H9 (cell line): ENCODE measurements around the gene SLCO2A1. TPM values are rescaled to one million over a fixed set of nuclear protein-coding genes. Genes with fewer than 3 reads are reported as not detected.

Experiments
- DNase-seq: peaks from one replicate; pipeline ENCODE4 v3.0.0-alpha.2; 2017
- H2AFZ ChIP-seq: one replicate; pipeline ENCODE4 v1.6.1; 2013; ENCODE audit warnings: mild to moderate bottlenecking, low read length, control low read depth, moderate library complexity
- H2AK5ac ChIP-seq: 2 replicates; pipeline ENCODE4 v1.6.1; 2013; ENCODE audit warnings: low read length, control low read depth, mixed read lengths; ENCODE audit not compliant: insufficient read length
- H2BK120ac ChIP-seq: one replicate; pipeline ENCODE4 v1.6.1; 2013; ENCODE audit warnings: low read depth, mild to moderate bottlenecking, low read length, control low read depth, inconsistent platforms; ENCODE audit not compliant: poor library complexity, severe bottlenecking
- H2BK12ac ChIP-seq: 2 replicates; pipeline ENCODE4 v1.6.1; 2013; ENCODE audit warnings: low read length, control low read depth, mixed read lengths, low read depth; ENCODE audit not compliant: insufficient read length
- H2BK15ac ChIP-seq: 2 replicates; pipeline ENCODE4 v1.6.1; 2013; ENCODE audit warnings: low read depth, low read length, control low read depth
- H2BK20ac ChIP-seq: one replicate; pipeline ENCODE4 v1.6.1; 2013; ENCODE audit warnings: low read depth, mild to moderate bottlenecking, low read length, control low read depth, inconsistent platforms; ENCODE audit not compliant: poor library complexity, severe bottlenecking
- H2BK5ac ChIP-seq: 2 replicates; pipeline ENCODE4 v1.6.1; 2013; ENCODE audit warnings: low read length, control low read depth, mixed read lengths; ENCODE audit not compliant: insufficient read length
- H3K14ac ChIP-seq: 2 replicates; pipeline ENCODE4 v1.6.1; 2013; ENCODE audit warnings: low read length, control low read depth; ENCODE audit not compliant: insufficient read depth
- H3K18ac ChIP-seq: 2 replicates; pipeline ENCODE4 v1.6.1; 2013; ENCODE audit warnings: low read depth, mild to moderate bottlenecking, mixed read lengths, low read length, control low read depth; ENCODE audit not compliant: insufficient read length
- H3K23ac ChIP-seq: 2 replicates; pipeline ENCODE4 v1.6.1; 2013; ENCODE audit warnings: low read length, control low read depth, mixed read lengths, low read depth; ENCODE audit not compliant: insufficient read length
- H3K23me2 ChIP-seq: 2 replicates; pipeline ENCODE4 v1.6.1; 2013; ENCODE audit warnings: low read depth, mild to moderate bottlenecking, mixed read lengths, low read length, control low read depth; ENCODE audit not compliant: insufficient read length, poor library complexity, severe bottlenecking
- H3K27ac ChIP-seq: 2 replicates; pipeline ENCODE4 v1.5.1; 2013; ENCODE audit warnings: low read length, control low read depth, mixed read lengths, low read depth; ENCODE audit not compliant: insufficient read length
- H3K27me3 ChIP-seq: 2 replicates; pipeline ENCODE4 v1.6.1; 2013; ENCODE audit warnings: low read length, control low read depth, inconsistent platforms; ENCODE audit not compliant: insufficient read depth
- H3K4ac ChIP-seq: 2 replicates; pipeline ENCODE4 v1.6.1; 2013; ENCODE audit warnings: low read depth, mild to moderate bottlenecking, control low read depth, inconsistent platforms, low read length, moderate library complexity
- H3K4me1 ChIP-seq: 2 replicates; pipeline ENCODE4 v1.6.1; 2013; ENCODE audit warnings: low read length, control low read depth, inconsistent platforms; ENCODE audit not compliant: insufficient read depth
- H3K4me2 ChIP-seq: 2 replicates; pipeline ENCODE4 v1.6.1; 2013; ENCODE audit warnings: low read length, control low read depth, mixed read lengths; ENCODE audit not compliant: insufficient read length, insufficient read depth
- H3K56ac ChIP-seq: 2 replicates; pipeline ENCODE4 v1.6.1; 2013; ENCODE audit warnings: low read depth, mild to moderate bottlenecking, mixed read lengths, low read length, control low read depth; ENCODE audit not compliant: insufficient read length
- H3K79me1 ChIP-seq: 2 replicates; pipeline ENCODE4 v1.6.1; 2013; ENCODE audit warnings: low read depth, mild to moderate bottlenecking, moderate library complexity, low read length, control low read depth, inconsistent platforms; ENCODE audit not compliant: insufficient read depth, poor library complexity, severe bottlenecking
- H3K79me2 ChIP-seq: 2 replicates; pipeline ENCODE4 v1.6.1; 2013; ENCODE audit warnings: low read length, control low read depth, inconsistent platforms; ENCODE audit not compliant: insufficient read depth
- H3K9ac ChIP-seq: 2 replicates; pipeline ENCODE4 v1.6.1; 2013; ENCODE audit warnings: low read length, control low read depth, mixed read lengths; ENCODE audit not compliant: insufficient read length; ENCODE audit errors: extremely low read depth
- H3K9me3 ChIP-seq: one replicate; pipeline ENCODE4 v1.6.1; 2013; ENCODE audit warnings: low read depth, low read length, inconsistent platforms; ENCODE audit not compliant: control insufficient read depth
- H3T11ph ChIP-seq: one replicate; pipeline ENCODE4 v1.6.1; 2013; ENCODE audit warnings: mild to moderate bottlenecking, low read length, control low read depth, inconsistent platforms
- H4K20me1 ChIP-seq: one replicate; pipeline ENCODE4 v1.6.1; 2013; ENCODE audit not compliant: control insufficient read depth, insufficient read length, insufficient read depth
- H4K5ac ChIP-seq: 2 replicates; pipeline ENCODE4 v1.6.1; 2013; ENCODE audit warnings: low read depth, mild to moderate bottlenecking, mixed read lengths, low read length, control low read depth; ENCODE audit not compliant: insufficient read length
- H4K8ac ChIP-seq: replicated peaks from 2 replicates; pipeline ENCODE4 v1.6.1; 2013; ENCODE audit warnings: low read length, control low read depth, mixed read lengths, low read depth; ENCODE audit not compliant: insufficient read length
- H4K91ac ChIP-seq: 2 replicates; pipeline ENCODE4 v1.6.1; 2013; ENCODE audit warnings: low read depth, mild to moderate bottlenecking, moderate library complexity, mixed read lengths, low read length, control low read depth; ENCODE audit not compliant: insufficient read length
- H3K27ac Mint-ChIP-seq, 3 experiments: 2 replicates in 2 of 3; 3 replicates in 1 of 3; pipeline ENCODE4 v1.8.0; 2020 to 2021; ENCODE audit warnings: mixed read lengths in 3 of 3, mild to moderate bottlenecking in 1 of 3, moderate library complexity in 1 of 3
- H3K27me3 Mint-ChIP-seq: 2 replicates; pipeline ENCODE4 v1.8.0; 2021; ENCODE audit warnings: low read depth, mild to moderate bottlenecking, moderate library complexity, mixed read lengths
- H3K36me3 Mint-ChIP-seq, 3 experiments: 2 replicates in 2 of 3; 3 replicates in 1 of 3; pipeline ENCODE4 v1.8.0; 2020 to 2021; ENCODE audit warnings: low read depth in 3 of 3, mixed read lengths in 3 of 3; ENCODE audit not compliant: insufficient read depth in 1 of 3
- H3K4me1 Mint-ChIP-seq, 2 experiments: 2 replicates each; pipeline ENCODE4 v1.8.0; 2020; ENCODE audit warnings: mixed read lengths in 2 of 2
- H3K4me3 Mint-ChIP-seq, 2 experiments: 2 replicates in 1 of 2; 3 replicates in 1 of 2; pipeline ENCODE4 v1.8.0; 2020 to 2021; ENCODE audit warnings: mild to moderate bottlenecking in 2 of 2, mixed read lengths in 2 of 2, moderate library complexity in 1 of 2
- H3K9me3 Mint-ChIP-seq, 2 experiments: 2 replicates in 1 of 2; 3 replicates in 1 of 2; pipeline ENCODE4 v1.8.0; 2020; ENCODE audit warnings: mild to moderate bottlenecking in 2 of 2, mixed read lengths in 2 of 2, moderate library complexity in 1 of 2
- CTCF ChIP-seq: fragments of 200-600 bp; sonication (generic); conservative IDR thresholded peaks from 3 replicates; pipeline ENCODE4 v1.8.0; 2021; ENCODE audit warnings: antibody characterized with exemption, mild to moderate bottlenecking
- WGBS: extraction: QIAGEN DNeasy Blood & Tissue Kit; methylation state at CpG from one replicate; pipeline ENCODE4 v1.1.7; 2013; ENCODE audit warnings: missing lambda C conversion rate, low lambda C conversion rate, mixed read lengths; ENCODE audit not compliant: insufficient read length; ENCODE audit errors: extremely low coverage; 5-methylcytosine and 5-hydroxymethylcytosine counted together
- total RNA-seq: library from RNA; stranded (reverse); gene quantifications from 2 replicates; pipeline ENCODE4 v1.2.1, GENCODE V29; 2021

Gene SLCO2A1
- total RNA-seq, 1 experiment from 2014 or later: 0.98 TPM

DNA sequence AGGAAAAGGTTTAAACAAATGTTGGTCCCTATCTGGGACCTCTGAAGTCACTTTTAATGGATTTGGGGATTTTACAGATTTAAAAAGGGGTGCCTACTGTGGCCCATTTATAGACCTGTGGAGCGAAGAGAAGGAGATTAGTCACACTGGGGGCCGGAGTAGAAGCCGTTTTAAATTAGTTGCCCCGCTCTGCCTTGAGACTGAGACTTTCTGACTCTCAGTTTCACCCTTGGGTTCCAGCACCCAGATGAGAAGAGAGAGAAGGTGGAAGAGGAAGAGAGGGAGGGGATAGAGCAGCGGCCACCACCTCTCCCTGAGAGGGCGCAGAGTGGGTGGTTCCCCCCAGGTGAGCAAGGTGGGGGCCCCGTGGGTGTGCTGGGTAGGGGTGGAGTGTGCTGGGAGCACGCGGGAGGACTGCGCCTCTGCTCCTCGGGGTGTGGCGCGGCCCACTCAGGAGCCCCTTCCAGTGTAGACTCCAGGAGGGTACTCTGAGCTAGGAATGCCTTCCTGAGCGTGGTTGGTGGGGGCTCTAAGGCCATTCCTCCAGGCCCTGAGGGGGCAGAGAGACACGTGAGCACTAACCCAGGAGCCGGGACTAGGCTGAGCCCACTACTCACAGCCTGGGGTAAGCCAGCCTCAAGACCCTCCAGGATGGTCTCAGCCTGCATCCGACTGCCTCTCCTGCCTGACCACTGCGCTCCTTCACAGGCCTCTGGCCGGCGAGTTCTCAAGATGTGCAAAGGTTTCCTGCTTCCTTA lies 101.4 kb downstream of the SLCO2A1 start:
- H3K9ac ChIP-seq: no peak overlapping the region
- no peak for TF ChIP-seq CTCF
- H3K9me3 Mint-ChIP-seq: no peaks in the 10 kb centered on the region; a peak in 1 of 5 replicates
- H3K4me3 Mint-ChIP-seq: peak overlapping the region; percentile 54 to 76
- no peaks in the 10 kb centered on the region for H3K79me1 ChIP-seq
- no peak overlapping the region for H3K18ac ChIP-seq
- no peak overlapping the region for H3K27ac Mint-ChIP-seq
- no peak for DNase-seq
- H3K56ac ChIP-seq: no peak overlapping the region
- H4K91ac ChIP-seq: no peak overlapping the region
- no peak overlapping the region for H2BK12ac ChIP-seq
- H4K5ac ChIP-seq: no peak overlapping the region
- no peaks in the 10 kb centered on the region; the same call in 1 of the 2 replicates for H3K27me3 ChIP-seq
- no peak overlapping the region for H2AK5ac ChIP-seq
- no CpG with 5 or more reads among the region's 20 CpGs for WGBS
- peaks cover 5% of the 10 kb centered on the region for H3K23me2 ChIP-seq
- H3K79me2 ChIP-seq: no peaks in the 10 kb centered on the region
- no peak overlapping the region for H2BK20ac ChIP-seq
- no peak overlapping the region for H2BK120ac ChIP-seq
- H3K9me3 ChIP-seq: no peaks in the 10 kb centered on the region
- H3K27ac ChIP-seq: no peak overlapping the region
- H4K20me1 ChIP-seq: no peaks in the 10 kb centered on the region
- H3K23ac ChIP-seq: no peak overlapping the region
- no peaks in the 10 kb centered on the region for H3K4me1 ChIP-seq
- peak overlapping the region; percentile 41 for H3K4me2 ChIP-seq
- H3K27me3 Mint-ChIP-seq: peaks cover 31% of the 10 kb centered on the region
- no peak overlapping the region for H2AFZ ChIP-seq
- no peak overlapping the region for H4K8ac ChIP-seq
- H3K14ac ChIP-seq: no peak overlapping the region
- no peak overlapping the region for H2BK5ac ChIP-seq
- H3K4me1 Mint-ChIP-seq: peaks cover 15 to 16% of the 10 kb centered on the region in 2 experiments
- no peak overlapping the region for H3K4ac ChIP-seq
- no peaks in the 10 kb centered on the region; a peak in 1 of 7 replicates for H3K36me3 Mint-ChIP-seq
- no peak overlapping the region for H3T11ph ChIP-seq
- H2BK15ac ChIP-seq: no peak overlapping the region
